ENCODE results near the gene FEZ2. TPM values are rescaled to one million over a fixed set of nuclear protein-coding genes. Genes with fewer than 3 reads are reported as not detected.

Gene FEZ2
- total and polyA plus RNA-seq, 10 of the 15 experiments (the other 5 are each of a cell fraction or from before 2014, with no cell fraction given) = 3.0 to 15.4 (median 6.6) TPM

DNA sequence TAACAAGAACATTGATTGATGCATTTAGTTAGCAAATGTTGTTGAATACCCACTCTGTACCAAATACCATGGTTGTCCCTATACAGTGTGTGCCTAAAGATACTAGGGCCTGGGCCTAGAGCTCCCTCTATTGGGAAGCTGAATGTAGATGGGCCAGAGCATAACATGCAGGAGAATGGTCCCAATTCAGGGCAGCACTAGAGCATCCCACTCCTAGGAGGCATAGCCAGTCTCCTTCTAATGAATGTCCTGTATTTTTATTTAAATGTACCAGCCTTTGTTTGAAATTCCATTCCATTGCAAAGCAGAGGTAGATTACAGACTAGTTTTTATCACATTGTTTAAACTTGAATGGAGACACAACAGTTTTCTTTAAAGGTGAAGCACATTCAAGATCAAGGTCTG is 90.6 kb downstream of the FEZ2 start:
- Histone ChIP-seq H3K36me3 (ENCODE audit: control insufficient read depth in 2 of 2, insufficient read depth in 2 of 2, low read length in 1 of 2) (no peaks in the 10 kb centered on the region), H3K4me3 (no peak overlapping the region), H3K4me2 (ENCODE audit: control insufficient read depth, insufficient read depth) (no peak overlapping the region), H3K4me1 (ENCODE audit: control insufficient read depth, insufficient read depth, low read length) (no peaks in the 10 kb centered on the region), H3K27ac (ENCODE audit: control insufficient read depth, insufficient read depth) (no peak overlapping the region), H3K9me3 (replicated peaks; ENCODE audit: control insufficient read depth, insufficient read depth, low read length) (no peaks in the 10 kb centered on the region), H2AFZ (ENCODE audit: control insufficient read depth, low read depth, low read length) (no peak overlapping the region), H3K9ac (ENCODE audit: control insufficient read depth, insufficient read depth, low read length) (no peak overlapping the region), H3K79me2 (ENCODE audit: control insufficient read depth, insufficient read depth, low read length) (no peaks in the 10 kb centered on the region), H3K27me3 (replicated peaks in 1 of 2; ENCODE audit: control insufficient read depth in 2 of 2, insufficient read depth in 2 of 2, low read length in 1 of 2) (no peaks in the 10 kb centered on the region), H4K20me1 (ENCODE audit: control insufficient read depth, insufficient read depth) (no peaks in the 10 kb centered on the region)
- ATAC-seq (peak; percentile 97), FAIRE-seq (peak; percentile 87), DNase-seq (ENCODE audit: low read depth, low spot score) (no peak)
- in situ Hi-C loops (cut with MboI) (no loop called here), intact Hi-C loops (cut with micrococcal nuclease; ENCODE audit: unreplicated experiment) (loop anchor here (1.0 to 5.0 kb wide), 2 partner anchors 155 kb away; no protein-coding TSS in a partner anchor)
- ChIA-PET RAD21 (ENCODE audit: unreplicated experiment) (interaction anchor here (1.0 to 1.6 kb wide), 6 partner anchors 23 to 157 kb away, joined by 3 to 5 read pairs (median 3); no protein-coding TSS in a partner anchor), CTCF (interaction anchor here (0.5 to 2.0 kb wide), 7 partner anchors 9 to 537 kb away, joined by 3 to 18 read pairs (median 4); no protein-coding TSS in a partner anchor), POLR2A (interaction anchor here (0.6 kb wide), 1 partner anchor 33 kb away, joined by 4 read pairs; no protein-coding TSS in a partner anchor), SMC1A (ENCODE audit: uncharacterized antibody, unreplicated experiment) (interaction anchor here (0.7 to 2.0 kb wide), 6 partner anchors 17 to 157 kb away, joined by 3 to 9 read pairs (median 4); no protein-coding TSS in a partner anchor)
- TF ChIP-seq NBN (IDR thresholded peaks at IDR 0.05) (no peak), SMC3 (IDR thresholded peaks at IDR 0.05; ENCODE audit: borderline replicate concordance, low read length) (peak; percentile 82), YY1 (IDR thresholded peaks at IDR 0.05; ENCODE audit: low read depth, low read length) (no peak), RB1 (IDR thresholded peaks at IDR 0.05; ENCODE audit: borderline replicate concordance) (no peak), RAD21 (IDR thresholded peaks at IDR 0.05; ENCODE audit: insufficient read depth, low read depth, low read length) (peak; percentile 95)
- TF ChIP-seq, protein P1, sequence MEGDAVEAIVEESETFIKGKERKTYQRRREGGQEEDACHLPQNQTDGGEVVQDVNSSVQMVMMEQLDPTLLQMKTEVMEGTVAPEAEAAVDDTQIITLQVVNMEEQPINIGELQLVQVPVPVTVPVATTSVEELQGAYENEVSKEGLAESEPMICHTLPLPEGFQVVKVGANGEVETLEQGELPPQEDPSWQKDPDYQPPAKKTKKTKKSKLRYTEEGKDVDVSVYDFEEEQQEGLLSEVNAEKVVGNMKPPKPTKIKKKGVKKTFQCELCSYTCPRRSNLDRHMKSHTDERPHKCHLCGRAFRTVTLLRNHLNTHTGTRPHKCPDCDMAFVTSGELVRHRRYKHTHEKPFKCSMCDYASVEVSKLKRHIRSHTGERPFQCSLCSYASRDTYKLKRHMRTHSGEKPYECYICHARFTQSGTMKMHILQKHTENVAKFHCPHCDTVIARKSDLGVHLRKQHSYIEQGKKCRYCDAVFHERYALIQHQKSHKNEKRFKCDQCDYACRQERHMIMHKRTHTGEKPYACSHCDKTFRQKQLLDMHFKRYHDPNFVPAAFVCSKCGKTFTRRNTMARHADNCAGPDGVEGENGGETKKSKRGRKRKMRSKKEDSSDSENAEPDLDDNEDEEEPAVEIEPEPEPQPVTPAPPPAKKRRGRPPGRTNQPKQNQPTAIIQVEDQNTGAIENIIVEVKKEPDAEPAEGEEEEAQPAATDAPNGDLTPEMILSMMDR (IDR thresholded peaks at IDR 0.05 in 2 of 3, conservative IDR thresholded peaks at IDR 0.05 in 1 of 3; ENCODE audit: control insufficient read depth in 2 of 3, extremely low read depth in 1 of 3, insufficient read depth in 1 of 3, low read depth in 3 of 3, low read length in 3 of 3) = peak; percentile 80 to 81 (median 81)
- no TSS peak for BruUV-seq (replicated peaks)

Other genes starting within 250 kb of the FEZ2 start
- 7.2 and 7.4 TPM in 2 replicates for gene CRIM1, start 242.4 kb downstream of the FEZ2 start, total RNA-seq (2014; rRNA removed)
- 2.8 and 3.9 TPM in 2 replicates for gene CRIM1, start 242.4 kb downstream of the FEZ2 start, total RNA-seq (2014; rRNA removed; fragmentation: Illumina TruSeq; extraction: Trizol)
- gene CRIM1, start 242.4 kb downstream of the FEZ2 start, total RNA-seq (2021) = 6.5 and 7.0 TPM in 2 replicates
- 1.0 and 1.3 TPM in 2 replicates for gene CRIM1, start 242.4 kb downstream of the FEZ2 start, polyA plus RNA-seq (2011; rRNA removed)
- gene CRIM1, start 242.4 kb downstream of the FEZ2 start, polyA plus RNA-seq (2014; fragmentation: Illumina TruSeq; extraction: Trizol) = 3.6 and 3.8 TPM in 2 replicates
- 1 to 10 TPM; 2.1 to 2.4 TPM for gene CRIM1, start 242.4 kb downstream of the FEZ2 start, polyA plus RNA-seq (2014; fragmentation: Nextera tagmentation; extraction: Ambion mirVana)
- 3.4 and 3.9 TPM in 2 replicates for gene CRIM1, start 242.4 kb downstream of the FEZ2 start, polyA plus RNA-seq (2014; rRNA removed)
- under 1 TPM; 0.42 to 0.63 TPM for gene CRIM1, start 242.4 kb downstream of the FEZ2 start, polyA plus RNA-seq (2016; fragmentation: Nextera tagmentation; extraction: Ambion mirVana)
- gene VIT, start 98.5 kb upstream of the FEZ2 start, total RNA-seq (2014; rRNA removed) = not detected in 2 replicates
- gene VIT, start 98.5 kb upstream of the FEZ2 start, total RNA-seq (2014; rRNA removed; fragmentation: Illumina TruSeq; extraction: Trizol) = not detected in 2 replicates
- not detected in 2 replicates for gene VIT, start 98.5 kb upstream of the FEZ2 start, total RNA-seq (2021)
- 0.05 and 0.06 TPM in 2 replicates for gene VIT, start 98.5 kb upstream of the FEZ2 start, polyA plus RNA-seq (2011; rRNA removed)
- not detected in 2 replicates for gene VIT, start 98.5 kb upstream of the FEZ2 start, polyA plus RNA-seq (2014; fragmentation: Illumina TruSeq; extraction: Trizol)
- gene VIT, start 98.5 kb upstream of the FEZ2 start, polyA plus RNA-seq (2014; fragmentation: Nextera tagmentation; extraction: Ambion mirVana) = under 1 TPM in 1 of 2 experiments, not detected in 1; 0.14 TPM
- 0.09 TPM in 1 of 2 replicates, not detected in the other for gene VIT, start 98.5 kb upstream of the FEZ2 start, polyA plus RNA-seq (2014; rRNA removed)
- gene VIT, start 98.5 kb upstream of the FEZ2 start, polyA plus RNA-seq (2016; fragmentation: Nextera tagmentation; extraction: Ambion mirVana) = not detected

All from GM12878 (cell line).